GM12878 (cell line): Measurements from ENCODE around the gene PRR35. TPM values are rescaled to one million over a fixed set of nuclear protein-coding genes. Genes with fewer than 3 reads are reported as not detected.

ENCODE experiments used
- BACH1 ChIP-seq: fragments of 450-650 bp; IDR thresholded peaks from 2 replicates; pipeline ENCODE4 v1.6.1; 2017; ENCODE audit warnings: mild to moderate bottlenecking, borderline replicate concordance
- BCL11A ChIP-seq: IDR thresholded peaks from 2 replicates; pipeline ENCODE4 v1.6.1; 2011; ENCODE audit warnings: low read depth, low read length
- BCLAF1 ChIP-seq: fragments of 450-650 bp; IDR thresholded peaks from 2 replicates; pipeline ENCODE4 v1.6.1; 2017; ENCODE audit warnings: antibody characterized with exemption, mild to moderate bottlenecking, moderate library complexity
- BHLHE40 ChIP-seq, 2 experiments: fragments of 450-650 bp in 1 of 2; IDR thresholded peaks; 2 replicates each; pipeline ENCODE4 v1.6.1; 2011 to 2017; ENCODE audit warnings: low read depth in 2 of 2, borderline replicate concordance in 1 of 2, improper control_type of control experiment in 1 of 2, low read length in 1 of 2, mild to moderate bottlenecking in 1 of 2
- CREB1 ChIP-seq: IDR thresholded peaks from 2 replicates; pipeline ENCODE4 v1.6.1; 2012; ENCODE audit warnings: low read depth, mild to moderate bottlenecking, inconsistent platforms
- JUND ChIP-seq: IDR thresholded peaks from 2 replicates; pipeline ENCODE4 v1.6.1; 2012; ENCODE audit warnings: low read depth, mild to moderate bottlenecking, low read length, improper control_type of control experiment, moderate library complexity
- MAX ChIP-seq: IDR thresholded peaks from 2 replicates; pipeline ENCODE4 v1.6.1; 2012; ENCODE audit warnings: low read depth, low read length, improper control_type of control experiment
- PAX5 ChIP-seq: IDR thresholded peaks from 2 replicates; pipeline ENCODE4 v1.6.1; 2011; ENCODE audit warnings: low read depth, low read length, borderline replicate concordance
- POLR2A ChIP-seq: IDR thresholded peaks from 2 replicates; pipeline ENCODE4 v1.6.1; 2011; ENCODE audit warnings: low read depth, mild to moderate bottlenecking, low read length
- POLR2AphosphoS2 ChIP-seq: IDR thresholded peaks from 2 replicates; pipeline ENCODE4 v1.6.1; 2011; ENCODE audit warnings: low read depth, mild to moderate bottlenecking, low read length, improper control_type of control experiment, moderate library complexity
- SMC3 ChIP-seq: IDR thresholded peaks from 2 replicates; pipeline ENCODE4 v1.6.1; 2011; ENCODE audit warnings: low read length, improper control_type of control experiment, borderline replicate concordance
- SUZ12 ChIP-seq: fragments of 200-600 bp; sonication (generic); IDR thresholded peaks from one replicate; pipeline ENCODE4 v1.6.1; 2018; ENCODE audit warnings: antibody characterized with exemption, mild to moderate bottlenecking; ENCODE audit not compliant: unreplicated experiment
- polyA plus RNA-seq, 11 experiments: library from polyadenylated mRNA; depleted of rRNA in 4 of 11; unstranded in 6 of 11; stranded (reverse) in 5 of 11; fragments of >200 nt; fragmentation: Nextera tagmentation in 4 of 11; fragmentation: Illumina TruSeq in 1 of 11; extraction: Ambion mirVana in 4 of 11; extraction: Trizol in 1 of 11; gene quantifications; 1 replicate in 1 of 11; 2 replicates in 10 of 11; pipeline versions ENCODE4 v1.2.1 to v1.2.3, GENCODE V29; 2011 to 2016; ENCODE audit warnings: inconsistent platforms in 2 of 11, missing spikeins in 2 of 11, low read depth in 1 of 11
- total RNA-seq, 4 experiments: library from RNA; depleted of rRNA in 3 of 4; stranded (reverse); fragments of >200 nt in 3 of 4; fragmentation: Illumina TruSeq in 1 of 4; extraction: Trizol in 1 of 4; gene quantifications; 2 replicates each; pipeline versions ENCODE4 v1.2.1 to v1.2.3, GENCODE V29; 2013 to 2021

The PRR35 gene
- total and polyA plus RNA-seq, 10 of the 15 experiments (the other 5 are each of a cell fraction or from before 2014, with no cell fraction given): not detected

GRCh38 chr16:525520-526180, 34.5 kb upstream of the PRR35 start (continued):
- TF ChIP-seq POLR2AphosphoS2 (0 out of 2 replicates have a peak, but pooled peaks have one; percentile 13), BHLHE40 (IDR thresholded peaks at IDR 0.05; ENCODE audit: borderline replicate concordance in 1 of 2, low read depth in 2 of 2, low read length in 1 of 2) (peak; percentile 83 to 92), POLR2A (peak; percentile 57), BACH1 (no peak; the same call in 1 of the 2 replicates), BCLAF1 (peak; percentile 72; the same call in 1 of the 2 replicates), JUND (peak; percentile 72), SUZ12 (no peak), SMC3 (peak; percentile 19; the same call in 1 of the 2 replicates), BCL11A (0 out of 2 replicates have a peak, but pooled peaks have one; percentile 46), PAX5 (0 out of 2 replicates have a peak, but pooled peaks have one; percentile 40), CREB1 (peak; percentile 49; the same call in 1 of the 2 replicates), MAX (peak; percentile 60; the same call in 1 of the 2 replicates)
